ENCODE measurements around the gene KIAA0930. TPM values are rescaled to one million over a fixed set of nuclear protein-coding genes. Genes with fewer than 3 reads are reported as not detected.

Gene KIAA0930
- polyA plus RNA-seq, 1 donor from 2014 or later, result 129 TPM

- Histone ChIP-seq H2AFZ (ENCODE audit: low read depth, low read length) (no peak overlapping the region), H3K9me3 (ENCODE audit: low read length) (no peaks in the 10 kb centered on the region), H3K27ac (ENCODE audit: low read length) (no peak overlapping the region), H3K27me3 (ENCODE audit: insufficient read depth, low read depth, low read length) (no peaks in the 10 kb centered on the region), H3K79me2 (replicated peaks; ENCODE audit: insufficient read depth, low read length) (peaks cover 9% of the 10 kb centered on the region), H3K9ac (ENCODE audit: low read length) (no peak overlapping the region), H3K9me2 (ENCODE audit: insufficient read depth, low read length) (no peaks in the 10 kb centered on the region), H3F3A (ENCODE audit: insufficient read depth, low read length, poor library complexity, severe bottlenecking) (no peaks in the 10 kb centered on the region), H3K4me2 (ENCODE audit: low read length) (no peak overlapping the region), H4K20me1 (ENCODE audit: insufficient read depth) (no peaks in the 10 kb centered on the region), H3K4me3 (ENCODE audit: low read length) (no peak overlapping the region), H3K36me3 (ENCODE audit: insufficient read depth, low read length) (peaks cover 7% of the 10 kb centered on the region)
- TF ChIP-seq REST (IDR thresholded peaks at IDR 0.05; ENCODE audit: borderline replicate concordance), result no peak
- TF ChIP-seq CTCF (IDR thresholded peaks at IDR 0.05; ENCODE audit: poor library complexity, severe bottlenecking), result no peak
- TF ChIP-seq SMC3 (conservative IDR thresholded peaks at IDR 0.05; ENCODE audit: poor library complexity), result no peak
- no peak for TF ChIP-seq POLR2AphosphoS5 (IDR thresholded peaks at IDR 0.05)
- no peak for TF ChIP-seq TAF1 (IDR thresholded peaks at IDR 0.05; ENCODE audit: low read depth)
- no peak for TF ChIP-seq EP300 (conservative IDR thresholded peaks at IDR 0.05; ENCODE audit: poor library complexity, severe bottlenecking)
- no peak for TF ChIP-seq MXI1 (conservative IDR thresholded peaks at IDR 0.05; ENCODE audit: poor library complexity, severe bottlenecking)
- no peak for TF ChIP-seq EZH2 (IDR thresholded peaks at IDR 0.05; ENCODE audit: borderline replicate concordance, insufficient read depth, low read length, poor library complexity, severe bottlenecking)
- TF ChIP-seq RAD21 (conservative IDR thresholded peaks at IDR 0.05), result no peak
Measured at GRCh38 chr22:45180146-45180679, 60.5 kb downstream of the KIAA0930 start.

GRCh38 chr22:45179276-45180049 is 61.2 kb downstream of the KIAA0930 start:
- H3K36me3 ChIP-seq (ENCODE audit: insufficient read depth, low read length), result peaks cover 7% of the 10 kb centered on the region
- H3K4me2 ChIP-seq (ENCODE audit: low read length), result no peak overlapping the region
- H2AFZ ChIP-seq (ENCODE audit: low read depth, low read length), result no peak overlapping the region
- H3K9ac ChIP-seq (ENCODE audit: low read length), result no peak overlapping the region
- TF ChIP-seq EZH2 (IDR thresholded peaks at IDR 0.05; ENCODE audit: borderline replicate concordance, insufficient read depth, low read length, poor library complexity, severe bottlenecking), result no peak
- TF ChIP-seq MXI1 (conservative IDR thresholded peaks at IDR 0.05; ENCODE audit: poor library complexity, severe bottlenecking), result no peak
- TF ChIP-seq TAF1 (IDR thresholded peaks at IDR 0.05; ENCODE audit: low read depth), result no peak
- no peak for TF ChIP-seq SMC3 (conservative IDR thresholded peaks at IDR 0.05; ENCODE audit: poor library complexity)
- TF ChIP-seq POLR2AphosphoS5 (IDR thresholded peaks at IDR 0.05), result no peak
- TF ChIP-seq RAD21 (conservative IDR thresholded peaks at IDR 0.05), result no peak
- no peak for TF ChIP-seq REST (IDR thresholded peaks at IDR 0.05; ENCODE audit: borderline replicate concordance)
- TF ChIP-seq EP300 (conservative IDR thresholded peaks at IDR 0.05; ENCODE audit: poor library complexity, severe bottlenecking), result no peak
- no peak for TF ChIP-seq CTCF (IDR thresholded peaks at IDR 0.05; ENCODE audit: poor library complexity, severe bottlenecking)
- H3F3A ChIP-seq (ENCODE audit: insufficient read depth, low read length, poor library complexity, severe bottlenecking), result no peaks in the 10 kb centered on the region
- H3K27me3 ChIP-seq (ENCODE audit: insufficient read depth, low read depth, low read length), result no peaks in the 10 kb centered on the region
- no peaks in the 10 kb centered on the region for H4K20me1 ChIP-seq (ENCODE audit: insufficient read depth)
- peaks cover 9% of the 10 kb centered on the region for H3K79me2 ChIP-seq (replicated peaks; ENCODE audit: insufficient read depth, low read length)
- H3K4me3 ChIP-seq (ENCODE audit: low read length), result no peak overlapping the region
- no peaks in the 10 kb centered on the region for H3K9me3 ChIP-seq (ENCODE audit: low read length)
- H3K27ac ChIP-seq (ENCODE audit: low read length), result no peak overlapping the region
- no peaks in the 10 kb centered on the region for H3K9me2 ChIP-seq (ENCODE audit: insufficient read depth, low read length)

Data from neural cell (in vitro differentiated cells).